ENCODE measurements around the gene SLC66A2. TPM values are rescaled to one million over a fixed set of nuclear protein-coding genes. Genes with fewer than 3 reads are reported as not detected.

Gene SLC66A2
- total and polyA plus RNA-seq, 10 of the 15 experiments (the other 5 are each of a cell fraction or from before 2014, with no cell fraction given), result 0.69 to 42.5 (median 14.8) TPM

DNA sequence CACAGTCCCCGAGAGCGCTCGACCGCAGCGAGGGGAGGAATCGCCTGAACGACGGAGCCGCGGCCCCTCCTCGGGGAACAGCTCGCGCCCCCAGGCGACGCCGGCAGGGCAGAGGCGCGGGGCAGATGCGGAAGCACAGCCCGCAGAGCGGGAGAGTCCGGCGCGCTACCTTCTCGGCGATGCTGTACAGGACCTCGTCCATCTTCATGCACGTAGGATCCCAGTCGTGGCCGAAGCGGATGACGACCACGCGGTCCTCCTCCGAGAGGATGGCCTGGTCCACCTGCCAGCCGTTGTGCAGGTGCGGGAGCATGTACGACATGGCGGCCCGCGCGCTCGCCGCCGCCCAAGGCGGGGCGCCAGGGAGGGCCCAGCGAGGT, 36.6 kb upstream of the SLC66A2 start (continued):
- TF ChIP-seq, protein P1, sequence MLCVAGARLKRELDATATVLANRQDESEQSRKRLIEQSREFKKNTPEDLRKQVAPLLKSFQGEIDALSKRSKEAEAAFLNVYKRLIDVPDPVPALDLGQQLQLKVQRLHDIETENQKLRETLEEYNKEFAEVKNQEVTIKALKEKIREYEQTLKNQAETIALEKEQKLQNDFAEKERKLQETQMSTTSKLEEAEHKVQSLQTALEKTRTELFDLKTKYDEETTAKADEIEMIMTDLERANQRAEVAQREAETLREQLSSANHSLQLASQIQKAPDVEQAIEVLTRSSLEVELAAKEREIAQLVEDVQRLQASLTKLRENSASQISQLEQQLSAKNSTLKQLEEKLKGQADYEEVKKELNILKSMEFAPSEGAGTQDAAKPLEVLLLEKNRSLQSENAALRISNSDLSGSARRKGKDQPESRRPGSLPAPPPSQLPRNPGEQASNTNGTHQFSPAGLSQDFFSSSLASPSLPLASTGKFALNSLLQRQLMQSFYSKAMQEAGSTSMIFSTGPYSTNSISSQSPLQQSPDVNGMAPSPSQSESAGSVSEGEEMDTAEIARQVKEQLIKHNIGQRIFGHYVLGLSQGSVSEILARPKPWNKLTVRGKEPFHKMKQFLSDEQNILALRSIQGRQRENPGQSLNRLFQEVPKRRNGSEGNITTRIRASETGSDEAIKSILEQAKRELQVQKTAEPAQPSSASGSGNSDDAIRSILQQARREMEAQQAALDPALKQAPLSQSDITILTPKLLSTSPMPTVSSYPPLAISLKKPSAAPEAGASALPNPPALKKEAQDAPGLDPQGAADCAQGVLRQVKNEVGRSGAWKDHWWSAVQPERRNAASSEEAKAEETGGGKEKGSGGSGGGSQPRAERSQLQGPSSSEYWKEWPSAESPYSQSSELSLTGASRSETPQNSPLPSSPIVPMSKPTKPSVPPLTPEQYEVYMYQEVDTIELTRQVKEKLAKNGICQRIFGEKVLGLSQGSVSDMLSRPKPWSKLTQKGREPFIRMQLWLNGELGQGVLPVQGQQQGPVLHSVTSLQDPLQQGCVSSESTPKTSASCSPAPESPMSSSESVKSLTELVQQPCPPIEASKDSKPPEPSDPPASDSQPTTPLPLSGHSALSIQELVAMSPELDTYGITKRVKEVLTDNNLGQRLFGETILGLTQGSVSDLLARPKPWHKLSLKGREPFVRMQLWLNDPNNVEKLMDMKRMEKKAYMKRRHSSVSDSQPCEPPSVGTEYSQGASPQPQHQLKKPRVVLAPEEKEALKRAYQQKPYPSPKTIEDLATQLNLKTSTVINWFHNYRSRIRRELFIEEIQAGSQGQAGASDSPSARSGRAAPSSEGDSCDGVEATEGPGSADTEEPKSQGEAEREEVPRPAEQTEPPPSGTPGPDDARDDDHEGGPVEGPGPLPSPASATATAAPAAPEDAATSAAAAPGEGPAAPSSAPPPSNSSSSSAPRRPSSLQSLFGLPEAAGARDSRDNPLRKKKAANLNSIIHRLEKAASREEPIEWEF (IDR thresholded peaks at IDR 0.05; ENCODE audit: insufficient replicate concordance, low read depth, low read length), result no peak
- TF ChIP-seq MYB (IDR thresholded peaks at IDR 0.05; ENCODE audit: borderline replicate concordance, low read depth, low read length) (no peak), NRF1 (conservative IDR thresholded peaks at IDR 0.05; ENCODE audit: low read depth, low read length) (no peak), ZNF622 (IDR thresholded peaks at IDR 0.05) (no peak), MYC (IDR thresholded peaks at IDR 0.05; ENCODE audit: insufficient read depth, insufficient read length, insufficient replicate concordance, low read length, severe bottlenecking) (peak; percentile 85), NR2C2 (IDR thresholded peaks at IDR 0.05; ENCODE audit: borderline replicate concordance, control insufficient read depth, insufficient read length, low read depth) (no peak), MLLT1 (IDR thresholded peaks at IDR 0.05) (no peak), SRF (IDR thresholded peaks at IDR 0.05; ENCODE audit: low read depth in 2 of 2, low read length in 2 of 2) (no peak), EED (IDR thresholded peaks at IDR 0.05; ENCODE audit: low read depth) (no peak), CBFB (IDR thresholded peaks at IDR 0.05; ENCODE audit: low read depth) (no peak), JUNB (IDR thresholded peaks at IDR 0.05) (no peak), KDM1A (IDR thresholded peaks at IDR 0.05; ENCODE audit: borderline replicate concordance) (no peak), IKZF2 (IDR thresholded peaks at IDR 0.05) (peak; percentile 20 to 35; a peak in 2 of 4 replicates)
- TF ChIP-seq, protein P2, sequence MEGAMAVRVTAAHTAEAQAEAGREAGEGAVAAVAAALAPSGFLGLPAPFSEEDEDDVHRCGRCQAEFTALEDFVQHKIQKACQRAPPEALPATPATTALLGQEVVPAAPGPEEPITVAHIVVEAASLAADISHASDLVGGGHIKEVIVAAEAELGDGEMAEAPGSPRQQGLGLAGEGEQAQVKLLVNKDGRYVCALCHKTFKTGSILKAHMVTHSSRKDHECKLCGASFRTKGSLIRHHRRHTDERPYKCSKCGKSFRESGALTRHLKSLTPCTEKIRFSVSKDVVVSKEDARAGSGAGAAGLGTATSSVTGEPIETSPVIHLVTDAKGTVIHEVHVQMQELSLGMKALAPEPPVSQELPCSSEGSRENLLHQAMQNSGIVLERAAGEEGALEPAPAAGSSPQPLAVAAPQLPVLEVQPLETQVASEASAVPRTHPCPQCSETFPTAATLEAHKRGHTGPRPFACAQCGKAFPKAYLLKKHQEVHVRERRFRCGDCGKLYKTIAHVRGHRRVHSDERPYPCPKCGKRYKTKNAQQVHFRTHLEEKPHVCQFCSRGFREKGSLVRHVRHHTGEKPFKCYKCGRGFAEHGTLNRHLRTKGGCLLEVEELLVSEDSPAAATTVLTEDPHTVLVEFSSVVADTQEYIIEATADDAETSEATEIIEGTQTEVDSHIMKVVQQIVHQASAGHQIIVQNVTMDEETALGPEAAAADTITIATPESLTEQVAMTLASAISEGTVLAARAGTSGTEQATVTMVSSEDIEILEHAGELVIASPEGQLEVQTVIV (IDR thresholded peaks at IDR 0.05; ENCODE audit: borderline replicate concordance, partially characterized antibody), result peak; percentile 30
- TF ChIP-seq, protein P3, sequence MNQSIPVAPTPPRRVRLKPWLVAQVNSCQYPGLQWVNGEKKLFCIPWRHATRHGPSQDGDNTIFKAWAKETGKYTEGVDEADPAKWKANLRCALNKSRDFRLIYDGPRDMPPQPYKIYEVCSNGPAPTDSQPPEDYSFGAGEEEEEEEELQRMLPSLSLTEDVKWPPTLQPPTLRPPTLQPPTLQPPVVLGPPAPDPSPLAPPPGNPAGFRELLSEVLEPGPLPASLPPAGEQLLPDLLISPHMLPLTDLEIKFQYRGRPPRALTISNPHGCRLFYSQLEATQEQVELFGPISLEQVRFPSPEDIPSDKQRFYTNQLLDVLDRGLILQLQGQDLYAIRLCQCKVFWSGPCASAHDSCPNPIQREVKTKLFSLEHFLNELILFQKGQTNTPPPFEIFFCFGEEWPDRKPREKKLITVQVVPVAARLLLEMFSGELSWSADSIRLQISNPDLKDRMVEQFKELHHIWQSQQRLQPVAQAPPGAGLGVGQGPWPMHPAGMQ (IDR thresholded peaks at IDR 0.05; ENCODE audit: borderline replicate concordance), result no peak

Data from GM12878 (cell line).